Stimulated activated naive CD8-positive, alpha-beta T cell treated with anti-CD3 and anti-CD28 coated beads, Interleukin-15, amount 100 ng/mL, for 72 hours (primary cell): ENCODE data around the gene PAX5.

ENCODE experiments used
- ATAC-seq: fragments of 150-1000 bp; cut with Tn5 transposase; 2 replicates; pipeline ENCODE4 v1.10.0; 2021; ENCODE audit warnings: mild to moderate bottlenecking, moderate library complexity
- DNase-seq, 2 donors: peaks; one replicate each; pipeline ENCODE4 v3.0.0; 2021 to 2022
- H3K27ac Mint-ChIP-seq, 2 donors: one replicate each; pipeline ENCODE4 v1.8.0; 2022; ENCODE audit warnings: mild to moderate bottlenecking in 2 of 2, mixed read lengths in 2 of 2, moderate library complexity in 2 of 2
- H3K27me3 Mint-ChIP-seq: one replicate; pipeline ENCODE4 v1.8.0; 2022; ENCODE audit warnings: mixed read lengths
- H3K4me1 Mint-ChIP-seq: one replicate; pipeline ENCODE4 v1.8.0; 2022; ENCODE audit warnings: mild to moderate bottlenecking, mixed read lengths
- H3K4me3 Mint-ChIP-seq, 2 donors: one replicate each; pipeline ENCODE4 v1.8.0; 2022; ENCODE audit warnings: mild to moderate bottlenecking in 2 of 2, mixed read lengths in 2 of 2, moderate library complexity in 1 of 2
- H3K9me3 Mint-ChIP-seq, 2 donors: one replicate each; pipeline ENCODE4 v1.8.0; 2022; ENCODE audit warnings: mixed read lengths in 2 of 2

Gene PAX5

GRCh38 chr9:37030611-37030939 is 3.5 kb downstream of the PAX5 start:
- H3K4me3 Mint-ChIP-seq: peak overlapping the region; percentile 60 to 82
- H3K27ac Mint-ChIP-seq: no peak overlapping the region
- H3K9me3 Mint-ChIP-seq: no peaks in the 10 kb centered on the region
- DNase-seq (no peak), ATAC-seq (no peak)
- peaks cover 100% of the 10 kb centered on the region for H3K27me3 Mint-ChIP-seq
- peaks cover 82% of the 10 kb centered on the region for H3K4me1 Mint-ChIP-seq

GRCh38 chr9:37029776-37030610 is 4.1 kb downstream of the PAX5 start:
- DNase-seq (peak in 1 of 2 donors; percentile 17), ATAC-seq (no peak)
- Mint-ChIP-seq H3K4me1 (peaks cover 81% of the 10 kb centered on the region), H3K27me3 (peaks cover 100% of the 10 kb centered on the region), H3K4me3 (peak overlapping the region; percentile 60 to 82), H3K9me3 (no peaks in the 10 kb centered on the region), H3K27ac (no peak overlapping the region)

- no peak for ATAC-seq
- Mint-ChIP-seq H3K4me3 (peak overlapping the region; percentile 60 to 82), H3K9me3 (no peaks in the 10 kb centered on the region), H3K27ac (no peak overlapping the region), H3K4me1 (peaks cover 81% of the 10 kb centered on the region), H3K27me3 (peaks cover 100% of the 10 kb centered on the region)
- no peak for DNase-seq
Measured at GRCh38 chr9:37029304-37029775, 4.7 kb downstream of the PAX5 start.

DNA sequence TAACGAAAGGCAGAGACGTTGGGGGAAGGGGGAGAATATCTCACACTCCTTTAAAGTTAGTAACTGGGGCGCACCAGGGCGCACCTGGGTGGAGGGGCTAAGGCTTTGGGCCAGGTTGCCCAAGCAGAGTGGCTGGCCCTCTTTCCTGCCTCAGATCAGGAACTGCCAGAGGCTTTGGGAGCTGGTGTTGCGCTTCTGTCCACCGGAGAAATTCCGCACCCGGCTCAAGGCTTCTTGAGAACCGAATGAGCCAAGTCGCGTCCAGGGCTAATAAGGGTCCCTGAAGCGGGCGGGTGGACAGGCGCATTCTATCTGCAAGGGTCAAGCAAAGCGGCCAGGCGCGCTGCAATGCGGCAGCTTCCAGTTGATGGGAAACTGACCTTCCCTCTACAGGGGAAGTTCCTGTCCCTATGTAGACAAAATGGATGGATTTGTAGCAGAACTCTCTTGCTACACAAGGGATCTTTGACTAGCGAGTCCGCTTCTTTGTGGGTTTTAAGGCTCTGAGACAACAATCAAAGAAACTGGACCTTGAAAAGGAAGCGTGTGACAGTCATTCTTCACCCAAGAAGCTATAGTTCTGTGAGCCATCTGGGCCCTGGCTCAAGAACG is 5.5 kb downstream of the PAX5 start:
- Mint-ChIP-seq H3K27ac (no peak overlapping the region), H3K4me3 (peak overlapping the region; percentile 91), H3K4me1 (peaks cover 73% of the 10 kb centered on the region), H3K9me3 (no peaks in the 10 kb centered on the region), H3K27me3 (peaks cover 100% of the 10 kb centered on the region)
- ATAC-seq (no peak), DNase-seq (no peak)

- H3K9me3 Mint-ChIP-seq: no peaks in the 10 kb centered on the region
- peaks cover 100% of the 10 kb centered on the region for H3K27me3 Mint-ChIP-seq
- H3K4me3 Mint-ChIP-seq: peak overlapping the region; percentile 91
- H3K4me1 Mint-ChIP-seq: peaks cover 69% of the 10 kb centered on the region
- ATAC-seq (peak; percentile 97), DNase-seq (peak; percentile 93 to 95)
- H3K27ac Mint-ChIP-seq: peak overlapping the region in 1 of 2 donors; percentile 15
Measured at GRCh38 chr9:37027582-37028419, 6.3 kb downstream of the PAX5 start.

DNA sequence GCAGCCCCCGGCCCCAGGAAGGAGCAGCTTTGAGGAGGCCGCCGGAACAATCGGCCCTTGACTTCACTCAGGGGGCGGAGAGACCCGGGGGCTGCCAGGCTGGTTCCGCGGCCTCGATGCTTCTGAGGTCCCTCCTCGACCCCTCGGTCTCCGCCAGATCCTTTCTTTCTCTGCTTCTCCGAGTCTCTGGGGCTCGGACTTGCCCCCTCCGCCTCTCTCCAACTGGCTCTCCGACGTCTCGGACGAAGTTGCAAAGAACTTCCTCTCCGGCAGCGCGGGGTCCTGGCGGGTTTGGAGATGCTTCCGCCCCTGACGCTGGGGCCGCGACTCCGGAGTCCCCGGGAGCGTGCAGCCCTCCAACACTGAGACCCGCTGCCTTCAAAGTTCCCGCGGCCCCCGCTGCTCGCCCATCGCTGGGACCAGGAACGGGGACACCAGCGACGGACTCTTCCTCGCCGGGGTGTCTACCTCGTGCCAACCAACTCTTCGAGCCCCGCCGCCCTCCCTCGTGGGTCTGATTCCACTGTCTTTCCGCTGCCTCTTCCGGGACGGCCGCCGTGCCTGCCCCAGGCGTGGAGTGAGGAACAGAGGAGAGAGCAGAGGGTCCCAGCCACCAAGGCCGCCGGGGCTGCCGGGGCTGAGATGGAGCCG is 7.0 kb downstream of the PAX5 start:
- Mint-ChIP-seq H3K27me3 (peaks cover 99% of the 10 kb centered on the region), H3K4me3 (peak overlapping the region; percentile 80 to 91), H3K4me1 (peaks cover 65% of the 10 kb centered on the region), H3K9me3 (no peaks in the 10 kb centered on the region), H3K27ac (no peak overlapping the region)
- no peak for ATAC-seq
- DNase-seq: no peak

GRCh38 chr9:37026113-37026930 is 7.7 kb downstream of the PAX5 start:
- H3K4me3 Mint-ChIP-seq: peak overlapping the region; percentile 84 to 91
- no peak for ATAC-seq

DNA sequence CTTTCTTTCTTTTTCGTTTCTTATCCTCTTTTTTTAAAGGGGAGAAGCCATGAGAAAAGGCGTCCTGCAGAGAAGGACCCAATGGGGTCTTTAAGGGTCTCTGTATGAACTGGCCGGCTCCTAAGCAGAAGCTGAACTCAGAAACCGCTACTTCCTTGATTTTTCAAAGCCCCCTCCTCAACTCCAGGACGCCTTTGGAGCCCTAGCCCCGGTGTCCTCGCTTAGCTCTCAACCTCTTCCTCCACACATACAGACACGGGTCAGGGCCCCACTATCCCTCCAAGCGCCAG is 8.3 kb downstream of the PAX5 start:
- Mint-ChIP-seq H3K9me3 (no peaks in the 10 kb centered on the region), H3K4me1 (peaks cover 60% of the 10 kb centered on the region), H3K4me3 (peak overlapping the region; percentile 84 to 91), H3K27me3 (peaks cover 99% of the 10 kb centered on the region), H3K27ac (no peak overlapping the region)
- ATAC-seq (no peak), DNase-seq (no peak)

More at GRCh38 chr9:37026113-37026930, 7.7 kb downstream of the PAX5 start:
- H3K27me3 Mint-ChIP-seq: peaks cover 99% of the 10 kb centered on the region
- no peak overlapping the region for H3K27ac Mint-ChIP-seq
- H3K9me3 Mint-ChIP-seq: no peaks in the 10 kb centered on the region
- peaks cover 65% of the 10 kb centered on the region for H3K4me1 Mint-ChIP-seq
- DNase-seq: no peak

- no peak overlapping the region for H3K27ac Mint-ChIP-seq
- H3K9me3 Mint-ChIP-seq: no peaks in the 10 kb centered on the region
Measured at GRCh38 chr9:37025071-37025822, 8.8 kb downstream of the PAX5 start.

GRCh38 chr9:37017546-37017945 is 16.5 kb downstream of the PAX5 start:
- no peaks in the 10 kb centered on the region for H3K9me3 Mint-ChIP-seq
- H3K4me1 Mint-ChIP-seq: no peaks in the 10 kb centered on the region
- no peak for ATAC-seq
- H3K27ac Mint-ChIP-seq: peak overlapping the region in 1 of 2 donors; percentile 29
- no peak for DNase-seq
- no peak overlapping the region for H3K4me3 Mint-ChIP-seq
- peaks cover 78% of the 10 kb centered on the region for H3K27me3 Mint-ChIP-seq

More at GRCh38 chr9:37025071-37025822, 8.8 kb downstream of the PAX5 start:
- ATAC-seq: no peak
- peak overlapping the region; percentile 84 to 91 for H3K4me3 Mint-ChIP-seq
- no peak for DNase-seq
- H3K4me1 Mint-ChIP-seq: peaks cover 55% of the 10 kb centered on the region
- peaks cover 99% of the 10 kb centered on the region for H3K27me3 Mint-ChIP-seq

GRCh38 chr9:37011530-37011929 is 22.5 kb downstream of the PAX5 start:
- H3K9me3 Mint-ChIP-seq: no peaks in the 10 kb centered on the region
- H3K4me3 Mint-ChIP-seq: no peak overlapping the region
- H3K27me3 Mint-ChIP-seq: peaks cover 71% of the 10 kb centered on the region
- no peak for ATAC-seq
- no peaks in the 10 kb centered on the region for H3K4me1 Mint-ChIP-seq
- H3K27ac Mint-ChIP-seq: no peak overlapping the region
- no peak for DNase-seq

DNA sequence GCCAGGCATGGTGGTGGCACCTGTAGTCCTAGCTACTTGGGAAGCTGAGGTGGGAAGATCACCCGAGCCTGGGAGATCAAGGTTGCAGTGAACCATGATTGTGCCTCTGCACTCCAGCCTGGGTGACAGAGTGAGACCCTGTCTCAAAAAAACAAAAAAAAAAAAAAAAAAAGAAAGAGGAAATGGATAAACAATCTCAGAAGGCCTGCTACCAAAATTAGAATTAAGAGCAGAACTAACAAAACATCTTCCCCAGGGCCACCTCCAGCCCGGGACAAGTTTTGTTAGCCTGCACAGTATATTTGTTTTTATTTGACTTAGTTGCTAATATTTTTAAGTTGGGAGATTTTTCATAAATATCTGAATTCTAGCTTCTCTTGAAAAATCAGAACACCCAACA is 23.1 kb downstream of the PAX5 start:
- no peak overlapping the region for H3K27ac Mint-ChIP-seq
- peaks cover 71% of the 10 kb centered on the region for H3K27me3 Mint-ChIP-seq
- no peak overlapping the region for H3K4me3 Mint-ChIP-seq
- no peaks in the 10 kb centered on the region for H3K4me1 Mint-ChIP-seq
- DNase-seq (no peak), ATAC-seq (no peak)
- no peaks in the 10 kb centered on the region for H3K9me3 Mint-ChIP-seq

DNA sequence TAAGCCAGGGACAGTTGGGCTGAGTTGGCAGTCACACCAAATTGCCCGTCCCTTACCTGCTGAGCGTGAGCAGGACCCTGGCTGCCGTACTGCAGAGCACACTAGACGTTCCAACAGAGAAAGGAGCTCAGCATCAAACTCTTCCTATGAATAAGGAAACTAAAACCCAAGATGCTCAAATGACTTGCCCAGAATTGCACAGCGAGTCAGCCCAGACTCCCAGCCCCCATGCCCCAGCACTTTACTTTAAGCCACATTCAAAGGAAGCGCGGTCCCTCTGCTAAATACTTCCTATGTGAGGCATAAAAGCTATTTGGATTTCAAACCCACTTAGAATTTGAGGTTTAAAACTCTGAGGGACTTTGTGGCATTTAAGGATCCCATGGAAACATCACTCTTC is 23.9 kb downstream of the PAX5 start:
- H3K4me1 Mint-ChIP-seq: peaks cover 4% of the 10 kb centered on the region
- no peaks in the 10 kb centered on the region for H3K9me3 Mint-ChIP-seq
- DNase-seq (no peak), ATAC-seq (no peak)
- H3K27ac Mint-ChIP-seq: no peak overlapping the region
- H3K27me3 Mint-ChIP-seq: peaks cover 76% of the 10 kb centered on the region
- no peak overlapping the region for H3K4me3 Mint-ChIP-seq

GRCh38 chr9:37007295-37007694 is 26.8 kb downstream of the PAX5 start:
- ATAC-seq: no peak
- DNase-seq: no peak
- Mint-ChIP-seq H3K27ac (no peak overlapping the region), H3K4me3 (no peak overlapping the region), H3K27me3 (peaks cover 81% of the 10 kb centered on the region), H3K4me1 (peaks cover 10% of the 10 kb centered on the region), H3K9me3 (no peaks in the 10 kb centered on the region)
